ENCODE measurements around the gene SGCA. TPM values are rescaled to one million over a fixed set of nuclear protein-coding genes. Genes with fewer than 3 reads are reported as not detected.

The SGCA gene
- total and polyA plus RNA-seq, 9 of the 15 experiments (the other 6 are each of a cell fraction or from before 2014, with no cell fraction given) = not detected

DNA sequence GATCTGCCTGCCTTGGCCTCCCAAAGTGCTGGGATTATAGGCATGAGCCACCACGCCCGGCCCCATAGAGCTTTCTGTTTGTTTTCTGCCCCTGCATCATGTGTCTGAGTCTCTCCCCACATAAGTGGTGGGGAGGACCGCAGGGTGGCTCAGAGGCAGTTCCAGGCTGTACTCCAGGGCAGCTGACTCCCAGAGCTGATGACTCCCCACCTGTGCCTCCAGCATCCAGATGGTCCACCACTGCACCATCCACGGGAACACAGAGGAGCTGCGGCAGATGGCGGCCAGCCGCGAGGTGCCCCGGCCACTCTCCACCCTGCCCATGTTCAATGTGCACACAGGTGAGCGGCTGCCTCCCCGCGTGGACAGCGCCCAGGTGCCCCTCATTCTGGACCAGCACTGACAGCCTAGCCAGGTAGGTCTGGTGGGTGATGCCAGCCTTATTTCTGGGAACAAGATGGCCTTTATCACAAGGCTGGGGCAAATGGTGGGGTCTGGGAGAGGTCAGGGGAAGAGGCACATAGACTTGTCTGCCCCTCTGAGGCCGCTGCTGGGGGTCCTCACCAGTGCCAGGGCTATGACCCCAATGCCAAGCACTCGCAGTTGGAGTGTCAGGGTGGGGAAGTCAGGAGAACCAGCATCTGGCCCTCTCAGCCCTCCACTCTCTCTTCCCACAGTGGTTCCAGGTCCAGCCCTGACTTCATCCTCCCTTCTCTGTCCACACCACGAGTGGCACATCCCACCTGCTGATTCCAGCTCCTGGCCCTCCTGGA, 9.4 kb downstream of the SGCA start (continued):
- TF ChIP-seq, protein P1, sequence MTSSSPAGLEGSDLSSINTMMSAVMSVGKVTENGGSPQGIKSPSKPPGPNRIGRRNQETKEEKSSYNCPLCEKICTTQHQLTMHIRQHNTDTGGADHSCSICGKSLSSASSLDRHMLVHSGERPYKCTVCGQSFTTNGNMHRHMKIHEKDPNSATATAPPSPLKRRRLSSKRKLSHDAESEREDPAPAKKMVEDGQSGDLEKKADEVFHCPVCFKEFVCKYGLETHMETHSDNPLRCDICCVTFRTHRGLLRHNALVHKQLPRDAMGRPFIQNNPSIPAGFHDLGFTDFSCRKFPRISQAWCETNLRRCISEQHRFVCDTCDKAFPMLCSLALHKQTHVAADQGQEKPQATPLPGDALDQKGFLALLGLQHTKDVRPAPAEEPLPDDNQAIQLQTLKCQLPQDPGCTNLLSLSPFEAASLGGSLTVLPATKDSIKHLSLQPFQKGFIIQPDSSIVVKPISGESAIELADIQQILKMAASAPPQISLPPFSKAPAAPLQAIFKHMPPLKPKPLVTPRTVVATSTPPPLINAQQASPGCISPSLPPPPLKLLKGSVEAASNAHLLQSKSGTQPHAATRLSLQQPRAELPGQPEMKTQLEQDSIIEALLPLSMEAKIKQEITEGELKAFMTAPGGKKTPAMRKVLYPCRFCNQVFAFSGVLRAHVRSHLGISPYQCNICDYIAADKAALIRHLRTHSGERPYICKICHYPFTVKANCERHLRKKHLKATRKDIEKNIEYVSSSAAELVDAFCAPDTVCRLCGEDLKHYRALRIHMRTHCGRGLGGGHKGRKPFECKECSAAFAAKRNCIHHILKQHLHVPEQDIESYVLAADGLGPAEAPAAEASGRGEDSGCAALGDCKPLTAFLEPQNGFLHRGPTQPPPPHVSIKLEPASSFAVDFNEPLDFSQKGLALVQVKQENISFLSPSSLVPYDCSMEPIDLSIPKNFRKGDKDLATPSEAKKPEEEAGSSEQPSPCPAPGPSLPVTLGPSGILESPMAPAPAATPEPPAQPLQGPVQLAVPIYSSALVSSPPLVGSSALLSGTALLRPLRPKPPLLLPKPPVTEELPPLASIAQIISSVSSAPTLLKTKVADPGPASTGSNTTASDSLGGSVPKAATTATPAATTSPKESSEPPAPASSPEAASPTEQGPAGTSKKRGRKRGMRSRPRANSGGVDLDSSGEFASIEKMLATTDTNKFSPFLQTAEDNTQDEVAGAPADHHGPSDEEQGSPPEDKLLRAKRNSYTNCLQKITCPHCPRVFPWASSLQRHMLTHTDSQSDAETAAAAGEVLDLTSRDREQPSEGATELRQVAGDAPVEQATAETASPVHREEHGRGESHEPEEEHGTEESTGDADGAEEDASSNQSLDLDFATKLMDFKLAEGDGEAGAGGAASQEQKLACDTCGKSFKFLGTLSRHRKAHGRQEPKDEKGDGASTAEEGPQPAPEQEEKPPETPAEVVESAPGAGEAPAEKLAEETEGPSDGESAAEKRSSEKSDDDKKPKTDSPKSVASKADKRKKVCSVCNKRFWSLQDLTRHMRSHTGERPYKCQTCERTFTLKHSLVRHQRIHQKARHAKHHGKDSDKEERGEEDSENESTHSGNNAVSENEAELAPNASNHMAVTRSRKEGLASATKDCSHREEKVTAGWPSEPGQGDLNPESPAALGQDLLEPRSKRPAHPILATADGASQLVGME (CRISPR knock-in tag; IDR thresholded peaks at IDR 0.05) = no peak
- TF ChIP-seq, protein P2, sequence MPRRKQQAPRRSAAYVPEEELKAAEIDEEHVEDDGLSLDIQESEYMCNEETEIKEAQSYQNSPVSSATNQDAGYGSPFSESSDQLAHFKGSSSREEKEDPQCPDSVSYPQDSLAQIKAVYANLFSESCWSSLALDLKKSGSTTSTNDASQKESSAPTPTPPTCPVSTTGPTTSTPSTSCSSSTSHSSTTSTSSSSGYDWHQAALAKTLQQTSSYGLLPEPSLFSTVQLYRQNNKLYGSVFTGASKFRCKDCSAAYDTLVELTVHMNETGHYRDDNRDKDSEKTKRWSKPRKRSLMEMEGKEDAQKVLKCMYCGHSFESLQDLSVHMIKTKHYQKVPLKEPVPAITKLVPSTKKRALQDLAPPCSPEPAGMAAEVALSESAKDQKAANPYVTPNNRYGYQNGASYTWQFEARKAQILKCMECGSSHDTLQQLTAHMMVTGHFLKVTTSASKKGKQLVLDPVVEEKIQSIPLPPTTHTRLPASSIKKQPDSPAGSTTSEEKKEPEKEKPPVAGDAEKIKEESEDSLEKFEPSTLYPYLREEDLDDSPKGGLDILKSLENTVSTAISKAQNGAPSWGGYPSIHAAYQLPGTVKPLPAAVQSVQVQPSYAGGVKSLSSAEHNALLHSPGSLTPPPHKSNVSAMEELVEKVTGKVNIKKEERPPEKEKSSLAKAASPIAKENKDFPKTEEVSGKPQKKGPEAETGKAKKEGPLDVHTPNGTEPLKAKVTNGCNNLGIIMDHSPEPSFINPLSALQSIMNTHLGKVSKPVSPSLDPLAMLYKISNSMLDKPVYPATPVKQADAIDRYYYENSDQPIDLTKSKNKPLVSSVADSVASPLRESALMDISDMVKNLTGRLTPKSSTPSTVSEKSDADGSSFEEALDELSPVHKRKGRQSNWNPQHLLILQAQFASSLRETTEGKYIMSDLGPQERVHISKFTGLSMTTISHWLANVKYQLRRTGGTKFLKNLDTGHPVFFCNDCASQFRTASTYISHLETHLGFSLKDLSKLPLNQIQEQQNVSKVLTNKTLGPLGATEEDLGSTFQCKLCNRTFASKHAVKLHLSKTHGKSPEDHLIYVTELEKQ (CRISPR knock-in tag; IDR thresholded peaks at IDR 0.05) = no peak
- TF ChIP-seq SIX5 (IDR thresholded peaks at IDR 0.05; ENCODE audit: borderline replicate concordance in 1 of 2, insufficient read depth in 1 of 2, low read depth in 1 of 2, low read length in 2 of 2) = no peak
- no peak for TF ChIP-seq JUN (IDR thresholded peaks at IDR 0.05; ENCODE audit: borderline replicate concordance, low read depth, low read length)
- no peak for TF ChIP-seq JUN (CRISPR knock-in tag; IDR thresholded peaks at IDR 0.05; ENCODE audit: borderline replicate concordance)
- no peak for TF ChIP-seq YY1 (IDR thresholded peaks at IDR 0.05; ENCODE audit: borderline replicate concordance in 1 of 3, control insufficient read depth in 1 of 3, extremely low read depth in 1 of 3, insufficient read depth in 3 of 3, insufficient read length in 1 of 3, insufficient replicate concordance in 2 of 3, low read depth in 1 of 3, low read length in 2 of 3)
- no peak for TF ChIP-seq ZNF408 (CRISPR knock-in tag; IDR thresholded peaks at IDR 0.05; ENCODE audit: low read depth)
- TF ChIP-seq STAT5B (CRISPR knock-in tag; IDR thresholded peaks at IDR 0.05) = no peak
- TF ChIP-seq GABPA (tag; conservative IDR thresholded peaks at IDR 0.05; ENCODE audit: low read depth) = no peak
- TF ChIP-seq, protein P3, sequence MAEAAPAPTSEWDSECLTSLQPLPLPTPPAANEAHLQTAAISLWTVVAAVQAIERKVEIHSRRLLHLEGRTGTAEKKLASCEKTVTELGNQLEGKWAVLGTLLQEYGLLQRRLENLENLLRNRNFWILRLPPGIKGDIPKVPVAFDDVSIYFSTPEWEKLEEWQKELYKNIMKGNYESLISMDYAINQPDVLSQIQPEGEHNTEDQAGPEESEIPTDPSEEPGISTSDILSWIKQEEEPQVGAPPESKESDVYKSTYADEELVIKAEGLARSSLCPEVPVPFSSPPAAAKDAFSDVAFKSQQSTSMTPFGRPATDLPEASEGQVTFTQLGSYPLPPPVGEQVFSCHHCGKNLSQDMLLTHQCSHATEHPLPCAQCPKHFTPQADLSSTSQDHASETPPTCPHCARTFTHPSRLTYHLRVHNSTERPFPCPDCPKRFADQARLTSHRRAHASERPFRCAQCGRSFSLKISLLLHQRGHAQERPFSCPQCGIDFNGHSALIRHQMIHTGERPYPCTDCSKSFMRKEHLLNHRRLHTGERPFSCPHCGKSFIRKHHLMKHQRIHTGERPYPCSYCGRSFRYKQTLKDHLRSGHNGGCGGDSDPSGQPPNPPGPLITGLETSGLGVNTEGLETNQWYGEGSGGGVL (CRISPR knock-in tag; IDR thresholded peaks at IDR 0.05) = no peak
- TF ChIP-seq, protein P4, sequence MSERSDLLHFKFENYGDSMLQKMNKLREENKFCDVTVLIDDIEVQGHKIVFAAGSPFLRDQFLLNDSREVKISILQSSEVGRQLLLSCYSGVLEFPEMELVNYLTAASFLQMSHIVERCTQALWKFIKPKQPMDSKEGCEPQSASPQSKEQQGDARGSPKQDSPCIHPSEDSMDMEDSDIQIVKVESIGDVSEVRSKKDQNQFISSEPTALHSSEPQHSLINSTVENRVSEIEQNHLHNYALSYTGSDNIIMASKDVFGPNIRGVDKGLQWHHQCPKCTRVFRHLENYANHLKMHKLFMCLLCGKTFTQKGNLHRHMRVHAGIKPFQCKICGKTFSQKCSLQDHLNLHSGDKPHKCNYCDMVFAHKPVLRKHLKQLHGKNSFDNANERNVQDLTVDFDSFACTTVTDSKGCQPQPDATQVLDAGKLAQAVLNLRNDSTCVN (CRISPR knock-in tag; IDR thresholded peaks at IDR 0.05) = no peak
